ENCODE measurements around the gene SOCS3.

DNA sequence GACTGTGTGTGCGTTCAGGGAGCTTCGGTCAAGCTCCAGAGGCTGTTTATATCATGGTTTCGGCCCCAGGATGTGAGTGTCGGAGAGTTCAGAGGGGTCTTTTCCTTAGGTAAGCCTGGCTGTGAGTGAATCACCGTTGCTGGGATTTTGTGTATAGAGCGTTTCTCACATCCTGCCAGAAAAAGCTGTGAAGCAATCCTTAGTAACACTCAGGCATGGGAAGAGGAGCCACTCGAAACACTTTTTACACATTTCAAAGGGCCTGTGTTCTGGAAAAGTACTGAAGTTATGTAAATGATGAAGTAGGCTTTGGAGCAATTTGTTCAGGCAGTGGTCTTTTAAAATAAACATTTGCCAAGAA, 19.2 kb upstream of the SOCS3 start:
- TF ChIP-seq, protein P1, sequence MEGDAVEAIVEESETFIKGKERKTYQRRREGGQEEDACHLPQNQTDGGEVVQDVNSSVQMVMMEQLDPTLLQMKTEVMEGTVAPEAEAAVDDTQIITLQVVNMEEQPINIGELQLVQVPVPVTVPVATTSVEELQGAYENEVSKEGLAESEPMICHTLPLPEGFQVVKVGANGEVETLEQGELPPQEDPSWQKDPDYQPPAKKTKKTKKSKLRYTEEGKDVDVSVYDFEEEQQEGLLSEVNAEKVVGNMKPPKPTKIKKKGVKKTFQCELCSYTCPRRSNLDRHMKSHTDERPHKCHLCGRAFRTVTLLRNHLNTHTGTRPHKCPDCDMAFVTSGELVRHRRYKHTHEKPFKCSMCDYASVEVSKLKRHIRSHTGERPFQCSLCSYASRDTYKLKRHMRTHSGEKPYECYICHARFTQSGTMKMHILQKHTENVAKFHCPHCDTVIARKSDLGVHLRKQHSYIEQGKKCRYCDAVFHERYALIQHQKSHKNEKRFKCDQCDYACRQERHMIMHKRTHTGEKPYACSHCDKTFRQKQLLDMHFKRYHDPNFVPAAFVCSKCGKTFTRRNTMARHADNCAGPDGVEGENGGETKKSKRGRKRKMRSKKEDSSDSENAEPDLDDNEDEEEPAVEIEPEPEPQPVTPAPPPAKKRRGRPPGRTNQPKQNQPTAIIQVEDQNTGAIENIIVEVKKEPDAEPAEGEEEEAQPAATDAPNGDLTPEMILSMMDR (tag by site-specific recombination; IDR thresholded peaks at IDR 0.05) = no peak
- TF ChIP-seq YY1 (tag by site-specific recombination; IDR thresholded peaks at IDR 0.05) = no peak
- TF ChIP-seq ZNF544 (tag by site-specific recombination; IDR thresholded peaks at IDR 0.05) = no peak
- TF ChIP-seq, protein P2, sequence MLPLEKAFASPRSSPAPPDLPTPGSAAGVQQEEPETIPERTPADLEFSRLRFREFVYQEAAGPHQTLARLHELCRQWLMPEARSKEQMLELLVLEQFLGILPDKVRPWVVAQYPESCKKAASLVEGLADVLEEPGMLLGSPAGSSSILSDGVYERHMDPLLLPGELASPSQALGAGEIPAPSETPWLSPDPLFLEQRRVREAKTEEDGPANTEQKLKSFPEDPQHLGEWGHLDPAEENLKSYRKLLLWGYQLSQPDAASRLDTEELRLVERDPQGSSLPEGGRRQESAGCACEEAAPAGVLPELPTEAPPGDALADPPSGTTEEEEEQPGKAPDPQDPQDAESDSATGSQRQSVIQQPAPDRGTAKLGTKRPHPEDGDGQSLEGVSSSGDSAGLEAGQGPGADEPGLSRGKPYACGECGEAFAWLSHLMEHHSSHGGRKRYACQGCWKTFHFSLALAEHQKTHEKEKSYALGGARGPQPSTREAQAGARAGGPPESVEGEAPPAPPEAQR (tag by site-specific recombination; IDR thresholded peaks at IDR 0.05) = no peak
- TF ChIP-seq, protein P3, sequence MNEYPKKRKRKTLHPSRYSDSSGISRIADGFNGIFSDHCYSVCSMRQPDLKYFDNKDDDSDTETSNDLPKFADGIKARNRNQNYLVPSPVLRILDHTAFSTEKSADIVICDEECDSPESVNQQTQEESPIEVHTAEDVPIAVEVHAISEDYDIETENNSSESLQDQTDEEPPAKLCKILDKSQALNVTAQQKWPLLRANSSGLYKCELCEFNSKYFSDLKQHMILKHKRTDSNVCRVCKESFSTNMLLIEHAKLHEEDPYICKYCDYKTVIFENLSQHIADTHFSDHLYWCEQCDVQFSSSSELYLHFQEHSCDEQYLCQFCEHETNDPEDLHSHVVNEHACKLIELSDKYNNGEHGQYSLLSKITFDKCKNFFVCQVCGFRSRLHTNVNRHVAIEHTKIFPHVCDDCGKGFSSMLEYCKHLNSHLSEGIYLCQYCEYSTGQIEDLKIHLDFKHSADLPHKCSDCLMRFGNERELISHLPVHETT (tag by site-specific recombination; IDR thresholded peaks at IDR 0.05) = no peak
- TF ChIP-seq ZNF112 (tag by site-specific recombination; IDR thresholded peaks at IDR 0.05) = no peak
- TF ChIP-seq, protein P4, sequence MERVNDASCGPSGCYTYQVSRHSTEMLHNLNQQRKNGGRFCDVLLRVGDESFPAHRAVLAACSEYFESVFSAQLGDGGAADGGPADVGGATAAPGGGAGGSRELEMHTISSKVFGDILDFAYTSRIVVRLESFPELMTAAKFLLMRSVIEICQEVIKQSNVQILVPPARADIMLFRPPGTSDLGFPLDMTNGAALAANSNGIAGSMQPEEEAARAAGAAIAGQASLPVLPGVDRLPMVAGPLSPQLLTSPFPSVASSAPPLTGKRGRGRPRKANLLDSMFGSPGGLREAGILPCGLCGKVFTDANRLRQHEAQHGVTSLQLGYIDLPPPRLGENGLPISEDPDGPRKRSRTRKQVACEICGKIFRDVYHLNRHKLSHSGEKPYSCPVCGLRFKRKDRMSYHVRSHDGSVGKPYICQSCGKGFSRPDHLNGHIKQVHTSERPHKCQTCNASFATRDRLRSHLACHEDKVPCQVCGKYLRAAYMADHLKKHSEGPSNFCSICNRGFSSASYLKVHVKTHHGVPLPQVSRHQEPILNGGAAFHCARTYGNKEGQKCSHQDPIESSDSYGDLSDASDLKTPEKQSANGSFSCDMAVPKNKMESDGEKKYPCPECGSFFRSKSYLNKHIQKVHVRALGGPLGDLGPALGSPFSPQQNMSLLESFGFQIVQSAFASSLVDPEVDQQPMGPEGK (tag by site-specific recombination; IDR thresholded peaks at IDR 0.05) = no peak
